GM12864 (cell line): ENCODE data around the gene IL37.

ENCODE experiments used
- DNase-seq: peaks from one replicate; pipeline ENCODE4 v3.0.0-alpha.2; 2011; ENCODE audit warnings: low read depth
- H3K4me3 ChIP-seq: 2 replicates; pipeline ENCODE4 v1.5.1; 2011; ENCODE audit warnings: mild to moderate bottlenecking, low read depth, low read length, control low read depth
- TF ChIP-seq, protein P1 (sequence below): IDR thresholded peaks from 2 replicates; pipeline ENCODE4 v1.5.1; 2011; ENCODE audit warnings: low read depth, mild to moderate bottlenecking, moderate library complexity, low read length, control low read depth, inconsistent platforms; ENCODE audit errors: missing control alignments

Gene IL37

DNA sequence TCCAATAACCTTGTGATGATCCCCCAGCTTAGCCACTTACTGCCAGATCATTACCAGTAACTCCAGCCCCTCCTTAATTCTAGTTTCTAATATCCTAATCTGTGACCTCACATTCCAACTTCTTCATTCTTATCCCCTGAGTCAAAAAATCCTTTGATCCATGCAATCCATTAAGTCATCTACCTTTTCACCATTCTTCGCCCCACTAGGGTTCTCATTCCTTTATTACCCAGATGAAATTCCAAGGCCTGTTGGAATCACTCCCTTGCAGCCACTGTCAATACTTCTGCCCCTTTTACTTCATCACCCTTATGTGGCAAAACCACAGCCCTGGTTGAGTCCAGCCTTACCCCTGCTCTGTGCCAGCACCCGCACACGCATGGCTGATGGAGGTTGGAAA lies 46.5 kb downstream of the IL37 start:
- H3K4me3 ChIP-seq: no peak overlapping the region
- DNase-seq: no peak
- TF ChIP-seq, protein P1, sequence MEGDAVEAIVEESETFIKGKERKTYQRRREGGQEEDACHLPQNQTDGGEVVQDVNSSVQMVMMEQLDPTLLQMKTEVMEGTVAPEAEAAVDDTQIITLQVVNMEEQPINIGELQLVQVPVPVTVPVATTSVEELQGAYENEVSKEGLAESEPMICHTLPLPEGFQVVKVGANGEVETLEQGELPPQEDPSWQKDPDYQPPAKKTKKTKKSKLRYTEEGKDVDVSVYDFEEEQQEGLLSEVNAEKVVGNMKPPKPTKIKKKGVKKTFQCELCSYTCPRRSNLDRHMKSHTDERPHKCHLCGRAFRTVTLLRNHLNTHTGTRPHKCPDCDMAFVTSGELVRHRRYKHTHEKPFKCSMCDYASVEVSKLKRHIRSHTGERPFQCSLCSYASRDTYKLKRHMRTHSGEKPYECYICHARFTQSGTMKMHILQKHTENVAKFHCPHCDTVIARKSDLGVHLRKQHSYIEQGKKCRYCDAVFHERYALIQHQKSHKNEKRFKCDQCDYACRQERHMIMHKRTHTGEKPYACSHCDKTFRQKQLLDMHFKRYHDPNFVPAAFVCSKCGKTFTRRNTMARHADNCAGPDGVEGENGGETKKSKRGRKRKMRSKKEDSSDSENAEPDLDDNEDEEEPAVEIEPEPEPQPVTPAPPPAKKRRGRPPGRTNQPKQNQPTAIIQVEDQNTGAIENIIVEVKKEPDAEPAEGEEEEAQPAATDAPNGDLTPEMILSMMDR: no peak

DNA sequence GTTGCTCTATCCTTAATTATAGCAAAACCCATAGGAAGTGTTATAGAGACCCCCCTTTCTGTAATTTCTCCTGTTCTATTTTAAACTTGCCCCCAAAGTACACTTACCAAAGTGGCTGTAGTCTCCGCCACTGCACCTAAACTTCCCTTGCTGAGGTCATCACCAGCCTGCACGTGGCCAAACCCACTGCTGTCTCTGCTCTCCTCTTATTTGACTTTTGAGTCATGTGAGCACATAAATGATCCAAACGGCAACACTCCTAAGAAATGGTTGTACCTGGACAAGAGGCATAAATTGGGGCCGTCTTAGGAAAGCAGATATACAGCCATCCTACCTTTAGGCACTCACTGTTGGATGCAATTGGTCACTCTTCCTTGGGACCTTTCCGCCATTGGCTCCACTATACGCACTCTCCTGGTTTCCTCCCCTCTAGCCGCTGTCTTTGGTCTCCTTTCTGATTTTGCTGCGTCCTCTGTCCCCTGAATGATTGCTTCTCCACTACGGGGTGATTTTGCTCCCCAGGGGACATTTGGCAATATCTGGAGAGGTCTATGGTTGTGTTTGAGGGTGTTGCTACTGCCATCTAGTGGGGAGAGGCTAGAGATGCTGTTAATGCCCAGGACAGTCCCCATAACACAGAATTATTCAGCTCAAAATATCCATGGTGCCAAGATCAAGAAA lies 47.6 kb downstream of the IL37 start:
- DNase-seq: peak; percentile 19
- TF ChIP-seq, protein P1: peak; percentile 88

DNA sequence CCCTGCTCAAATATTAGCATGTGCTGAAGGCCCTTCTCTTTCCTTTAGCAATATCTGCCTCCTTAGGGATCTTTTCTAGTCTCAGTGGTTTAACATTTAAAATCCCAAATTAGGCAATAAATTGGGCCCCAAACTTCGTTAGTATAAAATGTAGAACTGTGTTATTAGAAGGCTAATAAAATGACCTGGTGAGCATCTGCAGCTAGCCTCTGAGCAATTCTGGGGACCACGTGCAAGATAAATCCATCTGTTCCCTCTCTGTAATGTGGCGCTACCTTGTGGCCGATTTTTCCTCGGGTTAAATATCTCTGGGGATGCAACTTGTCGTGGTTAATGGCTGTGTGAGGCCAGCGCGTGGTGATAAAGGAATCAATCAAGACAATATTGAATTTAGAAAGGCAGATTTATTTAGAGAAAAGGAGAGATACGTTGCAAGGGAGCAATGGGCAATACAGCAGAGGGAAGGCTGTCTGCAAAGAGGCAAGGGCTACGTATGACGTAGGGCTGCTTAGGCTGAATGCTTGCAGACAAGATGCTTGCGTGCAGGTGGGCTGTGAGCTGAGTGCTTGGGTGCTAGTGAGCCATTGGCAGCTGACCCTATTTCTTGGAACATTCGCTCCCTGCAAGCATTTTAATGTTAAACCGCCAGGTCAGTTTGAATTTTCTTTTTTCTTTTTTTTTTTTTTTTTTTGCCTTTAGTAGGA lies 48.3 kb downstream of the IL37 start:
- DNase-seq: no peak
- no peak overlapping the region for H3K4me3 ChIP-seq
- TF ChIP-seq, protein P1: no peak

More for the DNA sequence above, 47.6 kb downstream of the IL37 start:
- H3K4me3 ChIP-seq: no peak overlapping the region

DNA sequence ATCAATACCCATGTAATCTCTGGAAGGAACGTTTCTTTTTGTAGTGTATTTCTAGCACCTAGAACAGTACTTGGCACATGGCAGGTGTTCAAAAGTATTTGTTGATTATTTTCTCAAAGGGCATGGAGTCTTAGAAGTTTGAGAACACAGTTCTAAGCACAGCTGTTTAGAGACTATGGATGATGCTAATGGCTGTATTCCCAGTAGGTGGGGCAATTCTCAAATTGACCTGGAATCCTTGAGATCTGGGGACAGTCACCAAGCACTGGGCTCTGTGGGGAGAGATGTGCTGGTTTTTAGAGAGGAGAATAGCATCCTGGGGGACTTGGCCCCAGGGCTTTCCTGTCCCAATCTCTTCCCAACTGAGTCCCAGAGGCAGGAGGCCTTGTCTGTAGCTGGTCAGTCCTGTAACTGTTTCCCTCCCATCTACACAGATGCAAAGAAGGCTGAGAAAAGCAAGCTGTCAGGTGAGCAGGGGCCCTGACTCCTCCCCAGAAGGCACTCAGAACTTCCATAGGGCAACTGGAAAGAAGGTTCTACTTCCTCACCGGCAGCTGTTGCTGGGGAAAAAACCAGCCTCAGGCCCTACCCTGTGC lies 49.4 kb downstream of the IL37 start:
- no peak overlapping the region for H3K4me3 ChIP-seq
- DNase-seq: no peak
- TF ChIP-seq, protein P1: no peak

DNA sequence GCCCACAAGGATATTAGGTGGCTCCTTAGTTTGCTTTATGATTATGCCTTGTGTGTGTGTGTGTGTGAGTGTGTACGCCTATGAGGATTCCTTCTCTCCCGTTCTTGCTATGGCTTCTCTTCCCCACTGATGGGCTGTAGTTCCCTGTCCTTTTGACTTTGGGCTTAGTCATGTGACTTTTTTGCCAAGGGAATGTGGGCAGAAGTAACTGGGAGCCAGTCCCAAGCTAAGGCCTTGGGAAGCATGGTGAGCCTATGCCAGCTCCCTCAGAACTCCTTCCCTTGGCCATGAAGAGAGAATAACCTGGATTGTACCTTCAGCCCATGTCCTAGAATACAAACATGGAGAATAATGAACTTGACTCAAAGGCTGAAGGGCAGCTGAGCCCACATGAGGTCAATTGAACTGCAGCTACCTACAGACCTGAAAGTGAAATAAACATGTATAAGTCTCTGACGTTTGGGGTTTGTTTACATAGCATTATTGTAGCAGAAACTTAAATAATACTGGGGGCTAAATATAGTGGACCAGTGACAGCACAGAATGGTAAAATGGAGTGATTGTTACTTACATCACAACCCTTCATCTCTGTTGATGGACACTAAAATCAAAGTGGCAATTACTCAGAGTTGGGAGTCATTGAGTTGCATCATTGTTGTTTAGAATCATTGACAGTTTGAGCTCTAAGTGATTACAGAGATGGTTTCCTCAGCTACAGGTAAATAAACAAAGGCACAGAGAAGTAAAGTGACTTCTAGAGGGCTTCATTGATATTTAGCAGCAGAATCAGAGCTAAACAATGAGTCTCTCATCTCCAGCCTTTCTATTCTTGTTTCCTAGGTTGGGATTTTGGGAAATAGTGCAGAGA lies 51.6 kb downstream of the IL37 start:
- TF ChIP-seq, protein P1: no peak
- no peak for DNase-seq
- no peak overlapping the region for H3K4me3 ChIP-seq

DNA sequence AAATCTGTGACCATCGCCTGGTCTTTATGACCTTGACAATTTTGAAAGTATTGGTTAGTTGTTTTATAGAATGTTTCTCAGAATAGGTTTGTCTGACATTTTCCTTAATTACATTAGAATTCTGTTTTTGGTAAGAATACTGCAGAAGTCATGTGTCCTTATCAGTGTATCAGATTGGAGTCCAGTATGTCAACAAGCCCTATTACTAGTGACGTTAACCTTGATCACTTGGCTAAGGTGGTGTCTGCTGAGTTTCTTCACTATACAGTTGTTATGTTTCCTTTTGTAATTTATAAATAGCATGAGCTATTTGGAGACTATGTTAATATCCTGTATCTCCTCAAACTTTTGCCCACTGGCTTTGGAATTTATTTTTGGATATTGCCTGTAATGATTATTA lies 56.1 kb downstream of the IL37 start:
- H3K4me3 ChIP-seq: no peak overlapping the region
- TF ChIP-seq, protein P1: no peak
- no peak for DNase-seq
